Transverse colon (tissue), 4 donors: ENCODE measurements around the gene RNF115. TPM values are rescaled to one million over a fixed set of nuclear protein-coding genes. Genes with fewer than 3 reads are reported as not detected.
"Not testable (repeated sequence)": the region's sequence is repeated elsewhere in the genome, so short reads cannot be mapped to it uniquely, and the experiment has no call there.

ENCODE experiments used
- DNase-seq: peaks from one replicate; pipeline ENCODE4 v3.0.0-alpha.2; 2019
- H3K27ac ChIP-seq, 4 donors: fragments of 200-600 bp; sonication (generic); 2 replicates each; pipeline ENCODE4 v1.5.1; 2016 to 2018; ENCODE audit warnings: inconsistent platforms in 4 of 4
- H3K27me3 ChIP-seq: fragments of 200-600 bp; sonication (generic); 2 replicates; pipeline ENCODE4 v1.5.1; 2017; ENCODE audit warnings: inconsistent platforms
- H3K36me3 ChIP-seq, 4 donors: fragments of 200-600 bp; sonication (generic); 2 replicates each; pipeline ENCODE4 v1.5.1; 2017 to 2019; ENCODE audit warnings: inconsistent platforms in 4 of 4
- H3K4me1 ChIP-seq, 4 donors: fragments of 200-600 bp; sonication (generic); 2 replicates each; pipeline ENCODE4 v1.5.1; 2017 to 2020; ENCODE audit warnings: inconsistent platforms in 4 of 4
- H3K4me3 ChIP-seq, 4 donors: fragments of 200-600 bp; sonication (generic); 1 replicate in 1 of 4; 2 replicates in 3 of 4; pipeline versions ENCODE4 v1.5.1 to v1.6.1; 2017 to 2019; ENCODE audit warnings: inconsistent platforms in 4 of 4
- H3K9me3 ChIP-seq, 2 donors: fragments of 200-600 bp; sonication (generic); 2 replicates each; pipeline ENCODE4 v1.5.1; 2017 to 2019; ENCODE audit warnings: inconsistent platforms in 2 of 2
- CTCF ChIP-seq, 5 experiments: fragments of 200-600 bp in 3 of 5; fragments of 450-650 bp in 2 of 5; sonication (generic) in 3 of 5; IDR thresholded peaks; 1 replicate in 2 of 5; 2 replicates in 3 of 5; pipeline ENCODE4 v1.5.1; 2016 to 2017; ENCODE audit warnings: antibody characterized with exemption in 5 of 5, inconsistent platforms in 3 of 5, mild to moderate bottlenecking in 2 of 5, moderate library complexity in 1 of 5
- EP300 ChIP-seq: sonication (generic); formaldehyde crosslinking; IDR thresholded peaks from one replicate; pipeline ENCODE4 v1.6.1; 2017; ENCODE audit warnings: antibody characterized with exemption, low read depth
- POLR2A ChIP-seq: fragments of 450-650 bp; IDR thresholded peaks from one replicate; pipeline ENCODE4 v1.6.1; 2016; ENCODE audit warnings: antibody characterized with exemption, mild to moderate bottlenecking, moderate library complexity
- POLR2AphosphoS5 ChIP-seq, 3 donors: sonication (generic); formaldehyde crosslinking; IDR thresholded peaks; one replicate each; pipeline ENCODE4 v1.6.1; 2016; ENCODE audit warnings: antibody characterized with exemption in 3 of 3
- WGBS, 2 donors: methylation state at CpG; one replicate each; pipeline ENCODE4 v1.1.5; 2018; ENCODE audit warnings: low coverage in 1 of 2; 5-methylcytosine and 5-hydroxymethylcytosine counted together
- in situ Hi-C, 4 donors: fragments of 200-750 bp; cut with MboI; loops; one replicate each; pipeline versions ENCODE4 v1.15.0 to v1.15.1; 2017; ENCODE audit warnings: low sequenced_read_pairs in 3 of 4, low pct_ligation_motif_present in 1 of 4, low pct_unique_long_range_greater_than_20kb in 1 of 4
- intact Hi-C: fragments of 100-400 bp; cut with DNase I; formaldehyde crosslinking; loops from one replicate; pipeline ENCODE4 v1.15.1; 2023; ENCODE audit warnings: low total_unique reads
- total RNA-seq, 4 donors: library from RNA; depleted of rRNA; stranded (reverse); fragments of >200 nt; gene quantifications; one replicate each; pipeline ENCODE4 v1.1.0, GENCODE V29; 2016

Gene RNF115
- total RNA-seq, 4 donors from 2014 or later = 6.4 to 21.5 (median 13.3) TPM

GRCh38 chr1:145812977-145813810, 10.7 kb downstream of the RNF115 start:
- H3K4me1 ChIP-seq, H3K4me3 ChIP-seq, H3K27ac ChIP-seq, DNase-seq, H3K36me3 ChIP-seq, intact Hi-C loops, H3K27me3 ChIP-seq, in situ Hi-C loops, H3K9me3 ChIP-seq: not testable (repeated sequence)
- WGBS, 2 donors = 71% methylated on average over 6 of the region's 6 CpGs; no CpG with 5 or more reads in 1 of the 2 donors

- WGBS, 2 donors = 95% methylated on average over 7 of the region's 7 CpGs
- Histone ChIP-seq H3K27me3 (no peaks in the 10 kb centered on the region), H3K4me1 (peaks cover 0 to 17% (median 0%) of the 10 kb centered on the region in 4 donors), H3K27ac (no peak overlapping the region), H3K9me3 (no peaks in the 10 kb centered on the region), H3K4me3 (no peak overlapping the region), H3K36me3 (no peaks in the 10 kb centered on the region)
- in situ Hi-C loops (no loop called here), intact Hi-C loops (no loop called here)
- TF ChIP-seq CTCF (IDR thresholded peaks at IDR 0.05) = no peak
- TF ChIP-seq POLR2AphosphoS5 (IDR thresholded peaks at IDR 0.05) = no peak
- TF ChIP-seq POLR2A = no peak
- no peak for TF ChIP-seq EP300
- DNase-seq = no peak
Observed at GRCh38 chr1:145806844-145807243, 17.1 kb downstream of the RNF115 start.

GRCh38 chr1:145806408-145806807, 17.5 kb downstream of the RNF115 start:
- Histone ChIP-seq H3K27ac (no peak overlapping the region), H3K4me3 (no peak overlapping the region), H3K4me1 (peaks cover 0 to 17% (median 0%) of the 10 kb centered on the region in 4 donors), H3K36me3 (no peaks in the 10 kb centered on the region), H3K9me3 (no peaks in the 10 kb centered on the region), H3K27me3 (no peaks in the 10 kb centered on the region)
- no peak for DNase-seq
- TF ChIP-seq POLR2A (no peak), EP300 (no peak), CTCF (IDR thresholded peaks at IDR 0.05) (no peak), POLR2AphosphoS5 (IDR thresholded peaks at IDR 0.05) (no peak)
- in situ Hi-C loops = no loop called here
- whole genome bisulfite sequencing, 2 donors = 95 to 97% methylated on average over 4 of the region's 4 CpGs
- intact Hi-C loops = no loop called here

- Histone ChIP-seq H3K9me3 (no peaks in the 10 kb centered on the region), H3K36me3 (no peaks in the 10 kb centered on the region), H3K4me1 (peaks cover 0 to 17% (median 0%) of the 10 kb centered on the region in 4 donors), H3K4me3 (no peak overlapping the region), H3K27me3 (no peaks in the 10 kb centered on the region), H3K27ac (no peak overlapping the region)
- no peak for DNase-seq
- 78 to 82% methylated on average over 1 of the region's 1 CpG for WGBS, 2 donors
- intact Hi-C loops = no loop called here
- in situ Hi-C loops = no loop called here
- TF ChIP-seq CTCF (IDR thresholded peaks at IDR 0.05) (no peak), POLR2AphosphoS5 (IDR thresholded peaks at IDR 0.05) (no peak), EP300 (no peak), POLR2A (no peak)
Observed at GRCh38 chr1:145805057-145805456, 18.8 kb downstream of the RNF115 start.
